Stimulated activated naive CD4-positive, alpha-beta T cell (primary cell): Measurements from ENCODE around the gene LOXL4.

Experiments
- DNase-seq, 6 experiments: peaks; one replicate each; lab custom pipeline; 2025; lab: John Stamatoyannopoulos, UW

Gene LOXL4

GRCh38 chr10:98294270-98294627, 26.3 kb upstream of the LOXL4 start:
- DNase-seq, result no peak

GRCh38 chr10:98293550-98294269, 25.7 kb upstream of the LOXL4 start:
- no peak for DNase-seq

GRCh38 chr10:98292971-98293370, 25.0 kb upstream of the LOXL4 start:
- DNase-seq, result no peak

GRCh38 chr10:98289802-98290209, 21.8 kb upstream of the LOXL4 start:
- DNase-seq, result no peak

GRCh38 chr10:98287321-98287720, 19.3 kb upstream of the LOXL4 start:
- DNase-seq, result no peak

GRCh38 chr10:98286419-98286818, 18.4 kb upstream of the LOXL4 start:
- DNase-seq, result no peak

- no peak for DNase-seq
These were observed 17.4 kb upstream of the LOXL4 start for GRCh38 chr10:98285416-98285815.

GRCh38 chr10:98276311-98276710, 8.3 kb upstream of the LOXL4 start:
- DNase-seq, result no peak

- DNase-seq, result no peak
These were observed 6.6 kb upstream of the LOXL4 start for GRCh38 chr10:98274562-98274961.

GRCh38 chr10:98273057-98273850, 5.3 kb upstream of the LOXL4 start:
- no peak for DNase-seq

- DNase-seq, result no peak
These were observed 4.7 kb upstream of the LOXL4 start for GRCh38 chr10:98272656-98273055.

GRCh38 chr10:98272245-98272644, 4.3 kb upstream of the LOXL4 start:
- DNase-seq, result no peak

GRCh38 chr10:98270786-98271185, 2.8 kb upstream of the LOXL4 start:
- DNase-seq, result no peak

GRCh38 chr10:98270073-98270740, 2.2 kb upstream of the LOXL4 start:
- DNase-seq, result no peak

- DNase-seq, result no peak
These were observed 1.5 kb upstream of the LOXL4 start for GRCh38 chr10:98269435-98269912.

- no peak for DNase-seq
These were observed 869 bp upstream of the LOXL4 start for GRCh38 chr10:98268694-98269431.

GRCh38 chr10:98267069-98267893, 713 bp downstream of the LOXL4 start:
- no peak for DNase-seq

- DNase-seq, result no peak
These were observed 1.3 kb downstream of the LOXL4 start for GRCh38 chr10:98266647-98267046.

- DNase-seq, result no peak
These were observed 2.3 kb downstream of the LOXL4 start for GRCh38 chr10:98265403-98266378.
